Middle frontal gyrus (tissue), 1 donor: ENCODE measurements around the gene LDLRAD4.

ENCODE experiments used
- DNase-seq: peaks from one replicate; pipeline ENCODE4 v3.0.0-alpha.2; 2015; ENCODE audit warnings: low spot score; ENCODE audit errors: extremely low spot score

Gene LDLRAD4

DNA sequence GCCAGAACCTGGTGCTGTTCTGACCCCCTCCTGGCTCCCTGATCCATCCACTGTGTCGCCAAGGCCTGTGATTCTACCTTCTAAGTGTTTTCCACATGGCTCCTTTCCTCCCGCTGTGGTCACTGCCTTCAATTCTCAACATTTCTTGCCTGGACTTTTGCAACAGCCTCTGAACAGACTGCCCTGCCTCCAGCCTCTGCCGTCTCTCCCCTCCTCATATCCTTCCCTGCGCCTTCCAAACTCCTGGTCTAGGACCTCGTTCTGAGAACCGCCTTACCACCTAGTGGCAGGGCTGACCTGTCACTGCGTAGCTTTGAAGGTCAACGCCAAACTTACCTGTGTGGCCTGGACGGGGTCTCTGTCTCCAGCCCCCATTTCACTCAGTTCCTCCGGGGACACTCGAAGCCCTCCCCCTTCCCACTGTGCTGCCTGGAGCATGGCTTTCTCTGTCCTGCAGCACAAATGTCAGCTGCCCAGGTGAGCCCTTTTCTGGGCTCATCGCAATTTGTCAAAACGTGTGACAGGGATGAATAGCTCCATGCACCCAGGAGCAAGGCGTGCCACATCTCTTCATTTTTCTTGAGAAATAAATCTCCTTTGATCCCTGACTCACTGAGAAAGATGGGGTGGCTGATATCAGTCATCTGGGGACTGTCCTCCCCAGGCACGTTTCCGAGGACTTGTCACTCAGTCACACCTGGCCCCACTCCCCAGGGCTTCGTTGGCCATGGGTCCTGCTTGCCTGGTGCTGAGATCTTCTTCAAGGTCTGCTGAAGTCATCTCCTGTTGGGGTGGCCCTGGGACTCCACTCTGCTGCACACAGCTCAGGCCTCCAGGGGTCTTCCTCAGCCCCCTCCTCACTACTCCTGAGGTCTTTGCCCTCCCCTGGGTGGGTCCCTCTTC, 46.7 kb downstream of the LDLRAD4 start:
- DNase-seq = no peak

- DNase-seq = no peak
Measured at GRCh38 chr18:13265911-13266217, 47.3 kb downstream of the LDLRAD4 start.

GRCh38 chr18:13266218-13267100, 47.9 kb downstream of the LDLRAD4 start:
- DNase-seq = no peak

- DNase-seq = no peak
Measured at GRCh38 chr18:13267431-13267873, 48.9 kb downstream of the LDLRAD4 start.

GRCh38 chr18:13268158-13269012, 49.8 kb downstream of the LDLRAD4 start:
- DNase-seq = no peak

DNA sequence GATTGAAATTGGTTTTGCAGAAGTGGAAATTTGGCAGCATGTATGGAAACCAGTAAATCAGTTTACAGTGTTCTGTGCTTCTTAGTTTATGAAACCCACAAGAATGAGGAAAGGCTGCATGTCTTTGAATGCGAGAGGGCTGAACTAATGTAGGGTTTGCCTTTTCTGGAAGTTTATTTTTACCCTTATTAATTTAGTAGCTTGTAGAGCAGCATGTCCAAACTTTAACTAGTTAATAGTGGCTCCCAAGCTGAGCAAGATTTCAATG, 50.4 kb downstream of the LDLRAD4 start:
- DNase-seq = no peak

GRCh38 chr18:13269521-13270011, 51.0 kb downstream of the LDLRAD4 start:
- DNase-seq = no peak

DNA sequence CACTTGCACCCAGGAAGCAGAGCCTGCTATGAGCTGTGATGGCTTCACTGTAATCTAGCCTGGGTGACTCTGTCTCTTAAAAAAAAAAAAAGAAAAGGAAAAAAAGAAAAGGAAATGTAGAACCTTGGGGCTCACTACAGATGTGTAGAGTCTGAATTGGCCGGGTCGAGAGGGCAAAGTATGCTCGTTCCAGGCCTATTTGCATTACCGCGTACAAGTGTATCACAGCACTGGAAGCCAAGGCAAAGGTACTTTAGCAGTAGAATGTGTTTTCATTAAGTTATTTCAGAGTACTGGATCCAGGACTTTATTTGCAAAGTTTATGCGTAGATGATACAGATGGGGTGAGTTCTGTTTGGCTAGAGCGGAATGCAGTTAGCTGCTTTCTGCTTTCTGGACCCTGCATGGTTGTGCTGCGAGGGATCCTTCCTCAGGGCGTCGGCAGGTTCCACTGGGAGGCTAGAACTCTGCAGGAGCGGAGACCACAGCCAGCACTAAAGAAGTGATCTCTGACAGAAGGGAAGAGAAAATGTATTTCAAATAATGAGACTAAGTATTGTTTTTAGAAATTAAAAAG, 51.8 kb downstream of the LDLRAD4 start:
- DNase-seq = no peak

GRCh38 chr18:13271302-13271911, 52.8 kb downstream of the LDLRAD4 start:
- DNase-seq = no peak

DNA sequence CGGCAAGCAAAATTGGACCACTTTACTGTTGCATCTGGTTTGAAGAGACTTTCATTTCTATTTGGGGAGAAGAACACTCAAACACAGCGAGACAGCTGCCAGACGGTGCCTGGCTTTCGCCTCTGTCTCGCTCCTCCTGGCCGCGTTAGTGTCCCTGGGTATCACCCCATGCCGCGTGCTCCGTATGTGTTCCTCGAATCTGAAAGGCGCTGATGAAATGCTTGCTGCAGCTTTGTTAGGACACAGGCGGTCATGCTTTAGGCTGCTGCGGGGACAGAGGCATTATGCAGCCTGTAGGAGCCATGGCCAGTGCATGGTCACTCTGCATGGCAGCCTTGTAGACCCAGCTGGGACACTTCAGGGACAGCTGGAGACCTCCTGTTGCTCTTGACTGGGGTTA, 53.9 kb downstream of the LDLRAD4 start:
- DNase-seq = no peak

GRCh38 chr18:13273800-13274199, 55.2 kb downstream of the LDLRAD4 start:
- DNase-seq = no peak

DNA sequence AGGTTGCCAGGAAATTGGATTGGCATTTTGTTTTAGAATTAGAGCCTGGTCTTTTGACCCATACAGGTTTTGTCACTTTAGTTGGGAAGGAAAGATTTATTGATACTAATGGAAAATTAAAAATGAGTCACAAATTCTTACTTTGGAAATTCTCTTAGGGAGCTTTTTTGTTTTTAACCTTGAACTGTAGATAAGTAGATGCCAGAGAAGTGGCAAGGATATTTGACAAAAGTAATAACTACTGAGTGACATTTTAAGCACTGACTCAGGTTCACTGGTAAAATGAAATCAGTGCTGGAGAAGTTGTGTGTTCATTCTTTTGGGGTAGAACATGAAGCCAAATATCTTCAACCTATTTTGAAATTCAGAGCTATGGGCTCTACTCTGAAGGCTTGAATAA, 56.5 kb downstream of the LDLRAD4 start:
- DNase-seq = no peak

GRCh38 chr18:13276530-13277520, 58.3 kb downstream of the LDLRAD4 start:
- DNase-seq = no peak

- DNase-seq = no peak
Measured at GRCh38 chr18:13278062-13278630, 59.6 kb downstream of the LDLRAD4 start.

DNA sequence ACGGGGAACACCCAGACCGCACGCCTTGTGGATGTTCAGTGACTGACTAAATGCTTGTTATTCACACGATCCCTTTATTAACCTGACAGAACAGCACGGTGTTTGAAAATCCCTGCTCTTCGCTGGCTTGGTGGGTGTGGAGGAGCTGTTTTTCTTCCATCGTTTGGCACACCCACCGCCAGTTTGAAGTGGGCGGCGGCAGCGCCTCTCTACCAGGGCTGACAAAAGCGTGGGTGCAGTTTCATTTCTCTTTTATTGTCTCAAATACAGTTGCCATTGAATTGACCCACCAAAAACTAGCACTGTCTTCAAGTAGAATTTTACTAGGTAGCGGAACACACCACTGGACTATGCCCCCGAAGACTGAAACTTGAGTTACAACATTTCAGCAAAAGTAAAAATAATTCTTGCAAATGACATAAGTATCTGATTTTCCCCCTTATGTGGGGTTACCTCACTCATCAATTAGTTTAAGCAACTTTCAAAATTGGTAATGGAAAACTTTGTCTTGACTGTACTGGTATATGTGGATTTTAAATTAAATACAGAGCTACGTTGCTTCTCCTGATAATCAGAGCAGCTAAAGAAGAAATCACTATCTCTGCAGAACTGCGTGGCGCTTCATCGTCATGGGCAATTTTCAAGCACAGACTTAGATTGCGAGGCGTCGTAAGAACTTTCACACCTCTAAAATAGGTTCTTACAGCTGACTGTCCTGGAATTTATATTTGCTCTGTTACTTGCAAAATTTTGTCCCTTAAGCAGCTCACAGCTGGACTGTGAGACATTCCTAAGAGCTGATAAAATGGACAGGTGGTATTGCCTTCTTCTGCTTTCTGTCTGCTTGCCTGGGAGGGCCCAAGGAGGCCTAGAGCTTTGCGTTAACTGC, 60.9 kb downstream of the LDLRAD4 start:
- no peak for DNase-seq

DNA sequence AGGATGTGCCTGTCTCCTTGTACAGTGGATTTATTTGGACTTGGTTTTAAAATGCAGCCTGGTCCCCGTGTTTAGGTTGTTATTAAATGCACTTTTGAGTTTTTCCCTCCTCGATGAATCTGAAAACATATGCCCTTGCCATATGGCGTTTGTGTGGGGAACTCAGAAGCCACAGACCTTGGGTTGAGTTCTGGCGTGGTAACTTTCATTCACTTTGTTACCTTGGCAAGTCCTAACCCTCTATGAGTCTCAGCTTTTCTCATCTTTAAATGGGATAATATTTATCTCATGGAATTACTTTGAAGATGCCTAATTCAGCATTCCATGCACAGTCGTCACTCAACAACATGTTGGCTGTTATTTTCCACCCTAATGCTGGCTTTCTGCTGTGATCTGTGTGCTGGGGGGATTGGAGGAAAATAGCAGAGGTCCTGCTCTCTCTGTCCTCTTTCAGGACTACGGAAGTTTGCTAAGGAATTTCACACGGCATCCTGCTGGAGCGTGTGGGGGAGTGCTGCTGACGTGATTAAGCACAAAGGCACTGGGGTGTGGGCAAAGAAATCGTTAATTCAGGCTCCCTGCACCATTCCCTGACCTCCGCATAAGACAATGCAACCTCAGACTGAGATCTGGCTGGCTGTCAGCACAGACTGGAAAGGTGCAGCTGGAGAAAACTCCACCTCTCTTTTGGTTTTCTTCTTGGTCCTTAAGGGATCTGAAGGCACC, 61.7 kb downstream of the LDLRAD4 start:
- DNase-seq = no peak

- no peak for DNase-seq
Measured at GRCh38 chr18:13281406-13281805, 62.8 kb downstream of the LDLRAD4 start.
